Bronchial epithelial cell (primary cell): ENCODE measurements around the gene PKP3. TPM values are rescaled to one million over a fixed set of nuclear protein-coding genes. Genes with fewer than 3 reads are reported as not detected.

Source experiments
- DNase-seq: peaks from one replicate; pipeline ENCODE4 v3.0.0-alpha.2; 2010; ENCODE audit warnings: low read depth
- FAIRE-seq: peaks from 2 replicates; lab custom pipeline; 2011; peaks lifted over from hg19 to GRCh38; lab: Jason Lieb, UNC
- H3K27me3 ChIP-seq: 2 replicates; pipeline ENCODE4 v1.5.1; 2011; ENCODE audit warnings: low read length; ENCODE audit not compliant: control insufficient read depth, insufficient read depth
- H3K36me3 ChIP-seq: 2 replicates; pipeline ENCODE4 v1.5.1; 2011; ENCODE audit warnings: low read length; ENCODE audit not compliant: control insufficient read depth, insufficient read depth
- H3K4me3 ChIP-seq: 2 replicates; pipeline ENCODE4 v1.5.1; 2011; ENCODE audit warnings: mild to moderate bottlenecking, low read depth, low read length, control low read depth
- CTCF ChIP-seq: IDR thresholded peaks from 2 replicates; pipeline ENCODE4 v1.5.1; 2011; ENCODE audit warnings: mild to moderate bottlenecking, moderate library complexity, low read length, control low read depth, inconsistent platforms; ENCODE audit not compliant: insufficient read depth, severe bottlenecking
- total RNA-seq: library from RNA; depleted of rRNA; stranded (reverse); fragments of >200 nt; gene quantifications from 2 replicates; pipeline ENCODE4 v1.2.1, GENCODE V29; 2014

PKP3 gene
- total RNA-seq, 1 donor from 2014 or later, result 231 TPM

GRCh38 chr11:392102-392777 is 1.8 kb upstream of the PKP3 start:
- FAIRE-seq (no peak), DNase-seq (no peak)
- no peak for TF ChIP-seq CTCF
- no peak overlapping the region for H3K4me3 ChIP-seq
- no peaks in the 10 kb centered on the region for H3K27me3 ChIP-seq
- peaks cover 9% of the 10 kb centered on the region for H3K36me3 ChIP-seq

- peak; percentile 85 for DNase-seq
- no peaks in the 10 kb centered on the region for H3K27me3 ChIP-seq
- TF ChIP-seq CTCF, result no peak
- H3K36me3 ChIP-seq, result peaks cover 13% of the 10 kb centered on the region
- peak overlapping the region; percentile 76 for H3K4me3 ChIP-seq
- FAIRE-seq, result no peak
Measured at GRCh38 chr11:393219-394033, 583 bp upstream of the PKP3 start.

GRCh38 chr11:394858-395655 is 1.0 kb downstream of the PKP3 start:
- DNase-seq, result no peak
- no peak for FAIRE-seq
- H3K36me3 ChIP-seq, result peaks cover 19% of the 10 kb centered on the region
- H3K4me3 ChIP-seq, result peak overlapping the region; percentile 76
- no peaks in the 10 kb centered on the region for H3K27me3 ChIP-seq
- no peak for TF ChIP-seq CTCF

- Histone ChIP-seq H3K36me3 (peaks cover 20% of the 10 kb centered on the region), H3K4me3 (peak overlapping the region; percentile 76)
- FAIRE-seq, result no peak
Measured at GRCh38 chr11:395866-396265, 1.9 kb downstream of the PKP3 start.

GRCh38 chr11:396511-396947 is 2.5 kb downstream of the PKP3 start:
- H3K36me3 ChIP-seq, result peaks cover 20% of the 10 kb centered on the region
- no peaks in the 10 kb centered on the region for H3K27me3 ChIP-seq
- FAIRE-seq, result no peak
- no peak for DNase-seq
- H3K4me3 ChIP-seq, result peak overlapping the region; percentile 76
- TF ChIP-seq CTCF, result peak; percentile 46

More at GRCh38 chr11:395866-396265, 1.9 kb downstream of the PKP3 start:
- DNase-seq, result no peak
- no peak for TF ChIP-seq CTCF
- H3K27me3 ChIP-seq, result no peaks in the 10 kb centered on the region
